Stimulated activated CD8-positive, alpha-beta memory T cell treated with anti-CD3 and anti-CD28 coated beads, Interleukin-12 subunit alpha, Interleukin-12 subunit beta, amount 100 ng/mL, for 24 hours (primary cell): Measurements from ENCODE around the gene RBMS1.
A peak's percentile ranks its signal among the peaks of the same experiment; 100 is the strongest.
"Not testable (repeated sequence)": the region's sequence is repeated elsewhere in the genome, so short reads cannot be mapped to it uniquely, and the experiment has no call there.

Experiments
- DNase-seq: peaks from one replicate; pipeline ENCODE4 v3.0.0-alpha.2; 2020; ENCODE audit errors: extremely low read depth

RBMS1 gene

GRCh38 chr2:160502478-160502877 lies 8.9 kb upstream of the RBMS1 start:
- DNase-seq: no peak

- no peak for DNase-seq
Observed at GRCh38 chr2:160501370-160501769, 7.8 kb upstream of the RBMS1 start.

- DNase-seq: no peak
Observed at GRCh38 chr2:160499865-160500264, 6.3 kb upstream of the RBMS1 start.

- no peak for DNase-seq
Observed at GRCh38 chr2:160498137-160498536, 4.5 kb upstream of the RBMS1 start.

GRCh38 chr2:160494201-160494644 lies 616 bp upstream of the RBMS1 start:
- no peak for DNase-seq

- DNase-seq: peak; percentile 19
Observed at GRCh38 chr2:160492401-160493226, 993 bp downstream of the RBMS1 start.

- no peak for DNase-seq
Observed at GRCh38 chr2:160491911-160492371, 1.7 kb downstream of the RBMS1 start.

- no peak for DNase-seq
Observed at GRCh38 chr2:160490733-160491685, 2.6 kb downstream of the RBMS1 start.

- no peak for DNase-seq
Observed at GRCh38 chr2:160489111-160489510, 4.5 kb downstream of the RBMS1 start.

GRCh38 chr2:160488289-160488688 lies 5.3 kb downstream of the RBMS1 start:
- not testable (repeated sequence) for DNase-seq

- DNase-seq: no peak
Observed at GRCh38 chr2:160486341-160486740, 7.3 kb downstream of the RBMS1 start.

- DNase-seq: no peak
Observed at GRCh38 chr2:160484859-160485520, 8.6 kb downstream of the RBMS1 start.

GRCh38 chr2:160482673-160483072 lies 10.9 kb downstream of the RBMS1 start:
- DNase-seq: no peak

- DNase-seq: no peak
Observed at GRCh38 chr2:160479269-160479668, 14.3 kb downstream of the RBMS1 start.

GRCh38 chr2:160478660-160479059 lies 14.9 kb downstream of the RBMS1 start:
- DNase-seq: no peak

GRCh38 chr2:160477032-160477431 lies 16.6 kb downstream of the RBMS1 start:
- DNase-seq: no peak

- DNase-seq: no peak
Observed at GRCh38 chr2:160474891-160475787, 18.5 kb downstream of the RBMS1 start.

GRCh38 chr2:160474319-160474645 lies 19.3 kb downstream of the RBMS1 start:
- DNase-seq: no peak

- no peak for DNase-seq
Observed at GRCh38 chr2:160473468-160474318, 19.9 kb downstream of the RBMS1 start.

- DNase-seq: no peak
Observed at GRCh38 chr2:160472839-160473251, 20.8 kb downstream of the RBMS1 start.
